Esophagus muscularis mucosa (tissue), 3 donors: ENCODE results near the gene SMOC1.

Experiments used
- POLR2A ChIP-seq: fragments of 450-650 bp; IDR thresholded peaks from one replicate; pipeline ENCODE4 v1.6.1; 2017; ENCODE audit warnings: antibody characterized with exemption, moderate library complexity, mild to moderate bottlenecking, low read depth
- POLR2AphosphoS5 ChIP-seq, 2 donors: sonication (generic); formaldehyde crosslinking; IDR thresholded peaks; one replicate each; pipeline ENCODE4 v1.6.1; 2017; ENCODE audit warnings: antibody characterized with exemption in 2 of 2
- TF ChIP-seq, protein P1 (sequence below), 3 experiments: fragments of 200-600 bp in 2 of 3; fragments of 450-650 bp in 1 of 3; sonication (generic) in 2 of 3; IDR thresholded peaks; one replicate each; pipeline ENCODE4 v1.5.1; 2017 to 2019; ENCODE audit warnings: antibody characterized with exemption in 3 of 3, mild to moderate bottlenecking in 2 of 3, moderate library complexity in 1 of 3

DNA sequence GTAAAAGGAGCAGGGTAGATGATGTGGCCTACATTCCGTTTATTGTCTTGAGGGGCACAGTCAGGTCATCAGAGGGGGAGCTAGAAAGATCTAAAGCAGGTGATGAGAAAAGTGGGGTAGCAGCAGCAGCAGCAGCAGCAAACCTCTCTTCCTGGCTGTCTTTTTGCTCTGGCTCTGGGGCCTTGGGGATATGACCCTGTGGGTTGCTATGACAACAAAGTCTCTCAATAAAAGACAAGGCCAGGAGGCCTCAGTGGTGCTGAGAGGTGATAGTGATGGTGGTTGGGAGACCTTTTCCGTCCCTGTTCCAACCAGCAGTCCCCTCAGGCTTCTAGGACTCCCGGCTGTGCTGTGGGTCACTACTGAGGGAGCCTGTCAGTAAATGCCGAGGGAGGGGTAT lies 170.9 kb downstream of the SMOC1 start:
- TF ChIP-seq, protein P1, sequence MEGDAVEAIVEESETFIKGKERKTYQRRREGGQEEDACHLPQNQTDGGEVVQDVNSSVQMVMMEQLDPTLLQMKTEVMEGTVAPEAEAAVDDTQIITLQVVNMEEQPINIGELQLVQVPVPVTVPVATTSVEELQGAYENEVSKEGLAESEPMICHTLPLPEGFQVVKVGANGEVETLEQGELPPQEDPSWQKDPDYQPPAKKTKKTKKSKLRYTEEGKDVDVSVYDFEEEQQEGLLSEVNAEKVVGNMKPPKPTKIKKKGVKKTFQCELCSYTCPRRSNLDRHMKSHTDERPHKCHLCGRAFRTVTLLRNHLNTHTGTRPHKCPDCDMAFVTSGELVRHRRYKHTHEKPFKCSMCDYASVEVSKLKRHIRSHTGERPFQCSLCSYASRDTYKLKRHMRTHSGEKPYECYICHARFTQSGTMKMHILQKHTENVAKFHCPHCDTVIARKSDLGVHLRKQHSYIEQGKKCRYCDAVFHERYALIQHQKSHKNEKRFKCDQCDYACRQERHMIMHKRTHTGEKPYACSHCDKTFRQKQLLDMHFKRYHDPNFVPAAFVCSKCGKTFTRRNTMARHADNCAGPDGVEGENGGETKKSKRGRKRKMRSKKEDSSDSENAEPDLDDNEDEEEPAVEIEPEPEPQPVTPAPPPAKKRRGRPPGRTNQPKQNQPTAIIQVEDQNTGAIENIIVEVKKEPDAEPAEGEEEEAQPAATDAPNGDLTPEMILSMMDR (IDR thresholded peaks at IDR 0.05), result no peak
- TF ChIP-seq POLR2A, result no peak
- no peak for TF ChIP-seq POLR2AphosphoS5 (IDR thresholded peaks at IDR 0.05)
